GM23338 (cell line): ENCODE measurements around the gene TNS3.

Experiments
- CREB1 ChIP-seq: fragments of 250-450 bp; sonication (Bioruptor Pico); IDR thresholded peaks from 2 replicates; pipeline ENCODE4 v1.5.0; 2020; ENCODE audit warnings: low read depth, mild to moderate bottlenecking, moderate library complexity
- CTCF ChIP-seq, 2 experiments: fragments of 200-600 bp in 1 of 2; sonication (generic) in 1 of 2; conservative IDR thresholded peaks; 2 replicates each; pipeline versions ENCODE4 v1.5.1 to v1.6.1; 2016 to 2017; ENCODE audit warnings: antibody characterized with exemption in 2 of 2, low read depth in 2 of 2, mild to moderate bottlenecking in 2 of 2, moderate library complexity in 1 of 2
- EZH2 ChIP-seq: fragments of 200-600 bp; sonication (generic); IDR thresholded peaks from one replicate; pipeline ENCODE4 v1.8.0; 2017; ENCODE audit warnings: antibody characterized with exemption, mild to moderate bottlenecking, low read depth; ENCODE audit not compliant: unreplicated experiment
- EZH2phosphoT487 ChIP-seq: fragments of 200-600 bp; sonication (generic); IDR thresholded peaks from one replicate; pipeline ENCODE4 v1.8.1; 2018; ENCODE audit warnings: antibody characterized with exemption; ENCODE audit not compliant: unreplicated experiment
- JUNB ChIP-seq: IDR thresholded peaks from one replicate; pipeline ENCODE4 v1.6.1; 2016; ENCODE audit warnings: antibody characterized with exemption; ENCODE audit not compliant: unreplicated experiment
- POLR2AphosphoS5 ChIP-seq: IDR thresholded peaks from 2 replicates; pipeline ENCODE4 v1.6.1; 2016; ENCODE audit warnings: antibody characterized with exemption, low read depth
- ZNF114 ChIP-seq: fragments of 250-450 bp; sonication (Bioruptor Pico); IDR thresholded peaks from 2 replicates; pipeline ENCODE4 v1.5.0; 2020; ENCODE audit warnings: mild to moderate bottlenecking, moderate library complexity
- ZNF331 ChIP-seq: fragments of 250-450 bp; sonication (Bioruptor Pico); IDR thresholded peaks from 2 replicates; pipeline ENCODE4 v1.5.0; 2020; ENCODE audit warnings: low read depth, mild to moderate bottlenecking, moderate library complexity
- TF ChIP-seq, protein P1 (sequence below): IDR thresholded peaks from one replicate; pipeline ENCODE4 v1.6.1; 2018; ENCODE audit warnings: antibody characterized with exemption; ENCODE audit not compliant: unreplicated experiment
- TF ChIP-seq, protein P2 (sequence below): IDR thresholded peaks from 2 replicates; pipeline ENCODE4 v1.6.1; 2016; ENCODE audit warnings: antibody characterized with exemption

DNA sequence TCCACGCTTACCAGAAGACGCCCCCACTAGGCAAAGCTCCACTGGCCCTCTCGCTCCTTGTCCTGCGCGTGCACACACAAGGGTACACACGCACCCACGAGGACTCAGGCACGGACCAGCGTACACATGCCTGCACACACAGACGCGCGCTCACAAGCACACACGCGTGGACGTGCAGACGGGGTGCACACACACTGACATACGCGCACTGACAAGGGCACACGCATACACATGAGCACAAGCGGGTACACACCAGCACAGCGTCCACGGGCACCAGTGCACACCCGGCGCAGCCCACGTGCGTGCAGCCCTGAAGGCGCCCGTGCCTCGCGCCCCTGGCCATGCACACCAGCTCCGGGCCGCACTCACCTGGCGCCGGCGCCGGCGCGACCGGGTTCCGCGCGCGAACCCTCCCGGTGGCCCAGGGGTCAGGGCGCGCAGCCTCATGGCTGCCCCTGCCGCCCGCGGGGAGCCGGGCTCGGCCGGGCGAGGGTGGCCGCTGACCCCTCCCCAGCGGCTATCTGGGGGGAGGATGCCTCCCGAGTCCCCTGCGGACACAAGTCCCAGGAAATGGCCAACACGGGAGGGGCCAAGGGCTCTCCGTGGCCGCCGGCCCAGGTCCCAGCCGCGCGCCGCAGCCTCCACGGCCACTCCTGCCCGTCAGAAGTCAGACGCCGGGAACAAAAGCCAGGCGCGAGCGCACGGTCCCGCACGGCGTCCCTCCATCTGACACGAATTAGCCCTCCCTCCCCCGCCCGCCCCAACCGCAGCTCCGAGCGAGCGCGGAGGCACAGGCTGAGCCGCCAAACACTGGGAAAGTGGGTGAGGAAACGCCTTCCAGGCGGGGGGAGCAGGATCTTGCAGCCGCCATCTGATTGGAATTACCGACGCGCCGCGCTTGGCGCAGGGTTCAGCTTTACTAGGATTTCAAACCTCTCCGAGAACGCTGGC lies 45.0 kb downstream of the TNS3 start:
- TF ChIP-seq CREB1 (CRISPR knock-in tag), result no peak
- TF ChIP-seq, protein P1, sequence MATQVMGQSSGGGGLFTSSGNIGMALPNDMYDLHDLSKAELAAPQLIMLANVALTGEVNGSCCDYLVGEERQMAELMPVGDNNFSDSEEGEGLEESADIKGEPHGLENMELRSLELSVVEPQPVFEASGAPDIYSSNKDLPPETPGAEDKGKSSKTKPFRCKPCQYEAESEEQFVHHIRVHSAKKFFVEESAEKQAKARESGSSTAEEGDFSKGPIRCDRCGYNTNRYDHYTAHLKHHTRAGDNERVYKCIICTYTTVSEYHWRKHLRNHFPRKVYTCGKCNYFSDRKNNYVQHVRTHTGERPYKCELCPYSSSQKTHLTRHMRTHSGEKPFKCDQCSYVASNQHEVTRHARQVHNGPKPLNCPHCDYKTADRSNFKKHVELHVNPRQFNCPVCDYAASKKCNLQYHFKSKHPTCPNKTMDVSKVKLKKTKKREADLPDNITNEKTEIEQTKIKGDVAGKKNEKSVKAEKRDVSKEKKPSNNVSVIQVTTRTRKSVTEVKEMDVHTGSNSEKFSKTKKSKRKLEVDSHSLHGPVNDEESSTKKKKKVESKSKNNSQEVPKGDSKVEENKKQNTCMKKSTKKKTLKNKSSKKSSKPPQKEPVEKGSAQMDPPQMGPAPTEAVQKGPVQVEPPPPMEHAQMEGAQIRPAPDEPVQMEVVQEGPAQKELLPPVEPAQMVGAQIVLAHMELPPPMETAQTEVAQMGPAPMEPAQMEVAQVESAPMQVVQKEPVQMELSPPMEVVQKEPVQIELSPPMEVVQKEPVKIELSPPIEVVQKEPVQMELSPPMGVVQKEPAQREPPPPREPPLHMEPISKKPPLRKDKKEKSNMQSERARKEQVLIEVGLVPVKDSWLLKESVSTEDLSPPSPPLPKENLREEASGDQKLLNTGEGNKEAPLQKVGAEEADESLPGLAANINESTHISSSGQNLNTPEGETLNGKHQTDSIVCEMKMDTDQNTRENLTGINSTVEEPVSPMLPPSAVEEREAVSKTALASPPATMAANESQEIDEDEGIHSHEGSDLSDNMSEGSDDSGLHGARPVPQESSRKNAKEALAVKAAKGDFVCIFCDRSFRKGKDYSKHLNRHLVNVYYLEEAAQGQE, result no peak
- TF ChIP-seq CTCF (conservative IDR thresholded peaks at IDR 0.05; ENCODE audit: low read depth in 2 of 2), result no peak
- TF ChIP-seq POLR2AphosphoS5, result no peak
- TF ChIP-seq EZH2, result no peak
- TF ChIP-seq ZNF114 (CRISPR knock-in tag), result no peak
- TF ChIP-seq EZH2phosphoT487, result no peak
- TF ChIP-seq, protein P2, sequence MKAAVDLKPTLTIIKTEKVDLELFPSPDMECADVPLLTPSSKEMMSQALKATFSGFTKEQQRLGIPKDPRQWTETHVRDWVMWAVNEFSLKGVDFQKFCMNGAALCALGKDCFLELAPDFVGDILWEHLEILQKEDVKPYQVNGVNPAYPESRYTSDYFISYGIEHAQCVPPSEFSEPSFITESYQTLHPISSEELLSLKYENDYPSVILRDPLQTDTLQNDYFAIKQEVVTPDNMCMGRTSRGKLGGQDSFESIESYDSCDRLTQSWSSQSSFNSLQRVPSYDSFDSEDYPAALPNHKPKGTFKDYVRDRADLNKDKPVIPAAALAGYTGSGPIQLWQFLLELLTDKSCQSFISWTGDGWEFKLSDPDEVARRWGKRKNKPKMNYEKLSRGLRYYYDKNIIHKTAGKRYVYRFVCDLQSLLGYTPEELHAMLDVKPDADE, result no peak
- no peak for TF ChIP-seq JUNB
- TF ChIP-seq ZNF331 (CRISPR knock-in tag), result no peak
